Adrenal gland (tissue), 5 donors: ENCODE results near the gene RELA.

Experiments
- POLR2A ChIP-seq, 2 donors: fragments of 450-650 bp; IDR thresholded peaks; one replicate each; pipeline ENCODE4 v1.6.1; 2017; ENCODE audit warnings: antibody characterized with exemption in 2 of 2, mild to moderate bottlenecking in 2 of 2, moderate library complexity in 1 of 2
- TF ChIP-seq, protein P1 (sequence below), 6 experiments: fragments of 450-650 bp in 4 of 6; fragments of 200-600 bp in 2 of 6; sonication (generic) in 1 of 6; IDR thresholded peaks; 1 replicate in 5 of 6; 2 replicates in 1 of 6; pipeline versions ENCODE4 v1.5.1 to v1.8.0; 2016 to 2021; ENCODE audit warnings: antibody characterized with exemption in 6 of 6, mild to moderate bottlenecking in 2 of 6, moderate library complexity in 1 of 6
- donor health status: DM: no; HTN: no; CAD: no.

DNA sequence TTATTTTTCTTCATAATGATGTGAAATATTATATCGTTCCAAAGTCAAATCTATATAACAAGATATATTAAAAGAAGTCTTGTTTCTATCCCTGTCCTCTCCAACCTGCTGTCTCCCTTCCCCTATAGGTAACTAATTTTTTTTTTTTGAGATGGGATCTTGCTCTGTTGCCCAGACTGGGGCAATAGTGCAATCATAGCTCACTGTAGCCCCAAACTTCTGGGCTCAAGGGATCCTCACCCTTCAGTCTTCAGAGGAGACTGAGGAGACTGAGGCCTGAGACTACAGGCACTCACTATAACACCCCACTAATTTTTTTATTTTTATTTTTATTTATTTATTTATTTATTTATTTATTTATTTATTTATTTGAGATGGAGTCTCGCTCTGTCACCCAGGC lies 10.3 kb upstream of the RELA start:
- TF ChIP-seq, protein P1, sequence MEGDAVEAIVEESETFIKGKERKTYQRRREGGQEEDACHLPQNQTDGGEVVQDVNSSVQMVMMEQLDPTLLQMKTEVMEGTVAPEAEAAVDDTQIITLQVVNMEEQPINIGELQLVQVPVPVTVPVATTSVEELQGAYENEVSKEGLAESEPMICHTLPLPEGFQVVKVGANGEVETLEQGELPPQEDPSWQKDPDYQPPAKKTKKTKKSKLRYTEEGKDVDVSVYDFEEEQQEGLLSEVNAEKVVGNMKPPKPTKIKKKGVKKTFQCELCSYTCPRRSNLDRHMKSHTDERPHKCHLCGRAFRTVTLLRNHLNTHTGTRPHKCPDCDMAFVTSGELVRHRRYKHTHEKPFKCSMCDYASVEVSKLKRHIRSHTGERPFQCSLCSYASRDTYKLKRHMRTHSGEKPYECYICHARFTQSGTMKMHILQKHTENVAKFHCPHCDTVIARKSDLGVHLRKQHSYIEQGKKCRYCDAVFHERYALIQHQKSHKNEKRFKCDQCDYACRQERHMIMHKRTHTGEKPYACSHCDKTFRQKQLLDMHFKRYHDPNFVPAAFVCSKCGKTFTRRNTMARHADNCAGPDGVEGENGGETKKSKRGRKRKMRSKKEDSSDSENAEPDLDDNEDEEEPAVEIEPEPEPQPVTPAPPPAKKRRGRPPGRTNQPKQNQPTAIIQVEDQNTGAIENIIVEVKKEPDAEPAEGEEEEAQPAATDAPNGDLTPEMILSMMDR (IDR thresholded peaks at IDR 0.05): no peak
- TF ChIP-seq POLR2A (IDR thresholded peaks at IDR 0.05): no peak
